Measurements from ENCODE around the gene CFAP20DC. TPM values are rescaled to one million over a fixed set of nuclear protein-coding genes. Genes with fewer than 3 reads are reported as not detected.

The CFAP20DC gene
- total RNA-seq, 4 donors from 2014 or later: not detected

DNA sequence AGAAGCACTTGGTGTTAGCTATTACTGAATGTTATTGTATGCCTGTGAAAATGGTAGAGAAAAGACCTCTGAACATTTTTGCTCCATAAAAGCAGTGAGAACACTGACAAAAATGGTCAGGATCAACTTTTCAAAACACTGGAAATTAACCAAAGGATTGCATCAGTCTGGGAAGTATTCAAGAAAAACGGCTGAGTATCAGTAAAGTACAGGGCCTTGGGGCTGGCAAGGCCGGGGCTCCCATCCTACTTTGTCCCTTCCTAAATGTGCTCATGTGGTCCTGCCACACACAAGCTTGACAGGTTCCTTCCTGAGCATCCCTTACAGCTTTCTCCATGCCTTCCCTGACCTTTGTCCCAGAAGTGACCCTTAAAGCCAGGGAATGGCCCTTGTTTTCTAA, 84.0 kb downstream of the CFAP20DC start:
- no peaks in the 10 kb centered on the region for H3K9me3 ChIP-seq
- ATAC-seq: no peak
- no peak for DNase-seq
- TF ChIP-seq POLR2A (IDR thresholded peaks at IDR 0.05) (no peak), CTCF (IDR thresholded peaks at IDR 0.05 in 4 of 5, conservative IDR thresholded peaks at IDR 0.05 in 1 of 5) (no peak)
- H3K4me3 ChIP-seq: no peak overlapping the region
- H3K27me3 ChIP-seq: no peaks in the 10 kb centered on the region
- intact Hi-C loops (cut with DNase I; ENCODE audit: low total_unique reads) (no loop called here), in situ Hi-C loops (cut with MboI; ENCODE audit: low sequenced_read_pairs in 4 of 4) (no loop called here)
- no peaks in the 10 kb centered on the region for H3K4me1 ChIP-seq
- H3K27ac ChIP-seq: no peak overlapping the region
- no peaks in the 10 kb centered on the region for H3K36me3 ChIP-seq

GRCh38 chr3:58963928-58964503, 85.8 kb downstream of the CFAP20DC start:
- Histone ChIP-seq H3K27me3 (no peaks in the 10 kb centered on the region), H3K36me3 (no peaks in the 10 kb centered on the region), H3K9me3 (no peaks in the 10 kb centered on the region), H3K4me3 (no peak overlapping the region), H3K27ac (no peak overlapping the region), H3K4me1 (no peaks in the 10 kb centered on the region)
- in situ Hi-C loops (cut with MboI; ENCODE audit: low sequenced_read_pairs in 4 of 4) (no loop called here), intact Hi-C loops (cut with DNase I; ENCODE audit: low total_unique reads) (no loop called here)
- no peak for ATAC-seq
- no peak for TF ChIP-seq POLR2A (IDR thresholded peaks at IDR 0.05)
- TF ChIP-seq CTCF (IDR thresholded peaks at IDR 0.05 in 4 of 5, conservative IDR thresholded peaks at IDR 0.05 in 1 of 5): no peak
- DNase-seq: no peak

- Histone ChIP-seq H3K4me3 (no peak overlapping the region), H3K36me3 (no peaks in the 10 kb centered on the region), H3K27me3 (no peaks in the 10 kb centered on the region), H3K27ac (no peak overlapping the region), H3K4me1 (no peaks in the 10 kb centered on the region), H3K9me3 (no peaks in the 10 kb centered on the region)
- intact Hi-C loops (cut with DNase I; ENCODE audit: low total_unique reads) (no loop called here), in situ Hi-C loops (cut with MboI; ENCODE audit: low sequenced_read_pairs in 4 of 4) (no loop called here)
- DNase-seq (no peak), ATAC-seq (no peak)
- no peak for TF ChIP-seq POLR2A (IDR thresholded peaks at IDR 0.05)
- no peak for TF ChIP-seq CTCF (IDR thresholded peaks at IDR 0.05 in 4 of 5, conservative IDR thresholded peaks at IDR 0.05 in 1 of 5)
Measured at GRCh38 chr3:58962816-58963215, 87.0 kb downstream of the CFAP20DC start.

- TF ChIP-seq POLR2A (IDR thresholded peaks at IDR 0.05) (no peak), CTCF (IDR thresholded peaks at IDR 0.05 in 4 of 5, conservative IDR thresholded peaks at IDR 0.05 in 1 of 5) (no peak)
- Histone ChIP-seq H3K36me3 (no peaks in the 10 kb centered on the region), H3K27ac (no peak overlapping the region), H3K4me3 (no peak overlapping the region), H3K9me3 (no peaks in the 10 kb centered on the region), H3K4me1 (no peaks in the 10 kb centered on the region), H3K27me3 (no peaks in the 10 kb centered on the region)
- in situ Hi-C loops (cut with MboI; ENCODE audit: low sequenced_read_pairs in 4 of 4) (no loop called here), intact Hi-C loops (cut with DNase I; ENCODE audit: low total_unique reads) (no loop called here)
- DNase-seq: no peak
- ATAC-seq: no peak
Measured at GRCh38 chr3:58962040-58962651, 87.7 kb downstream of the CFAP20DC start.

- no peak for TF ChIP-seq POLR2A (IDR thresholded peaks at IDR 0.05)
- no peak for TF ChIP-seq CTCF (IDR thresholded peaks at IDR 0.05 in 4 of 5, conservative IDR thresholded peaks at IDR 0.05 in 1 of 5)
- H3K36me3 ChIP-seq: no peaks in the 10 kb centered on the region
- in situ Hi-C loops (cut with MboI; ENCODE audit: low sequenced_read_pairs in 4 of 4): no loop called here
- no peak for ATAC-seq
- no peak overlapping the region for H3K27ac ChIP-seq
- DNase-seq: no peak
- intact Hi-C loops (cut with DNase I; ENCODE audit: low total_unique reads): no loop called here
- no peaks in the 10 kb centered on the region for H3K4me1 ChIP-seq
- no peaks in the 10 kb centered on the region for H3K9me3 ChIP-seq
- no peaks in the 10 kb centered on the region for H3K27me3 ChIP-seq
- no peak overlapping the region for H3K4me3 ChIP-seq
Measured at GRCh38 chr3:58955308-58955707, 94.5 kb downstream of the CFAP20DC start.

Data from gastrocnemius medialis (tissue), 4 donors.